Peyer's patch (tissue), 4 donors: Measurements from ENCODE around the gene FBLN7.

Source experiments
- POLR2A ChIP-seq, 2 donors: fragments of 450-650 bp; IDR thresholded peaks; one replicate each; pipeline ENCODE4 v1.5.1; 2017; ENCODE audit warnings: antibody characterized with exemption in 2 of 2, mild to moderate bottlenecking in 2 of 2, moderate library complexity in 2 of 2
- TF ChIP-seq, protein P1 (sequence below), 6 experiments: fragments of 450-650 bp in 4 of 6; fragments of 200-600 bp in 2 of 6; sonication (generic) in 1 of 6; IDR thresholded peaks; one replicate each; pipeline ENCODE4 v1.5.1; 2017 to 2019; ENCODE audit warnings: antibody characterized with exemption in 6 of 6, mild to moderate bottlenecking in 3 of 6, moderate library complexity in 1 of 6

DNA sequence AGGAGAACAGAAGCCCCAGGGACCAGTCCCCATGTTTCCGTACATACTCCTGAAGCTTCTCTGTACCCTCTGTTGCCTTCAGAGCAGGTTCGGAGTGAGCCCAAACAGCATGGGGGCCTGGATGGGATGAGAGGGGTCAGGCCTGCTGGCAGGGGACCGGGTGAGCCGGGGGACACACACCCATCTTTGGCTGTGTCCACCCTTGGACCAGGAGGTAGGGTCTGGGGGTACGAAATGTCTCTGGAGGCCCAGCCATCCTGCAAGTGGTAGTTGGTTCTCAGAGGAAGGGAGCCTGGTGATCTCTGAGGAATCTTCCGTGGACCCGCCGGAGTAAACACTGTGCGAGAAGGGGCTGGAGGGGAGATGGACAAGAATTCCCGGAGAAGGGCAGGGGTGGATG lies 15.3 kb downstream of the FBLN7 start:
- TF ChIP-seq, protein P1, sequence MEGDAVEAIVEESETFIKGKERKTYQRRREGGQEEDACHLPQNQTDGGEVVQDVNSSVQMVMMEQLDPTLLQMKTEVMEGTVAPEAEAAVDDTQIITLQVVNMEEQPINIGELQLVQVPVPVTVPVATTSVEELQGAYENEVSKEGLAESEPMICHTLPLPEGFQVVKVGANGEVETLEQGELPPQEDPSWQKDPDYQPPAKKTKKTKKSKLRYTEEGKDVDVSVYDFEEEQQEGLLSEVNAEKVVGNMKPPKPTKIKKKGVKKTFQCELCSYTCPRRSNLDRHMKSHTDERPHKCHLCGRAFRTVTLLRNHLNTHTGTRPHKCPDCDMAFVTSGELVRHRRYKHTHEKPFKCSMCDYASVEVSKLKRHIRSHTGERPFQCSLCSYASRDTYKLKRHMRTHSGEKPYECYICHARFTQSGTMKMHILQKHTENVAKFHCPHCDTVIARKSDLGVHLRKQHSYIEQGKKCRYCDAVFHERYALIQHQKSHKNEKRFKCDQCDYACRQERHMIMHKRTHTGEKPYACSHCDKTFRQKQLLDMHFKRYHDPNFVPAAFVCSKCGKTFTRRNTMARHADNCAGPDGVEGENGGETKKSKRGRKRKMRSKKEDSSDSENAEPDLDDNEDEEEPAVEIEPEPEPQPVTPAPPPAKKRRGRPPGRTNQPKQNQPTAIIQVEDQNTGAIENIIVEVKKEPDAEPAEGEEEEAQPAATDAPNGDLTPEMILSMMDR (IDR thresholded peaks at IDR 0.05), result no peak
- TF ChIP-seq POLR2A (IDR thresholded peaks at IDR 0.05), result no peak
